Liver (tissue), 9 donors: Measurements from ENCODE around the gene EFHD1. TPM values are rescaled to one million over a fixed set of nuclear protein-coding genes. Genes with fewer than 3 reads are reported as not detected.

Experiments used
- DNase-seq: peaks from one replicate; pipeline ENCODE4 v3.0.0-alpha.2; 2017; ENCODE audit warnings: low spot score
- H3K27ac ChIP-seq, 2 donors: one replicate each; pipeline ENCODE4 v1.7.0; 2013; ENCODE audit warnings: inconsistent platforms in 2 of 2, low read length in 2 of 2, control low read depth in 1 of 2, low read depth in 1 of 2, mild to moderate bottlenecking in 1 of 2
- H3K27me3 ChIP-seq, 4 donors: one replicate each; pipeline versions ENCODE4 v1.6.1 to v1.7.0; 2013; ENCODE audit warnings: low read length in 3 of 4, inconsistent platforms in 1 of 4, mild to moderate bottlenecking in 1 of 4, moderate library complexity in 1 of 4; ENCODE audit not compliant: control insufficient read depth in 4 of 4, insufficient read depth in 4 of 4
- H3K36me3 ChIP-seq, 4 donors: one replicate each; pipeline versions ENCODE4 v1.6.1 to v1.7.0; 2013; ENCODE audit warnings: low read length in 3 of 4, mild to moderate bottlenecking in 3 of 4, low read depth in 1 of 4, moderate library complexity in 1 of 4; ENCODE audit not compliant: control insufficient read depth in 4 of 4, insufficient read depth in 3 of 4
- H3K4me1 ChIP-seq, 4 donors: one replicate each; pipeline versions ENCODE4 v1.6.1 to v1.7.0; 2013; ENCODE audit warnings: low read length in 3 of 4, mild to moderate bottlenecking in 3 of 4, moderate library complexity in 1 of 4; ENCODE audit not compliant: control insufficient read depth in 4 of 4, insufficient read depth in 4 of 4
- H3K4me3 ChIP-seq, 3 donors: one replicate each; pipeline versions ENCODE4 v1.6.1 to v1.7.0; 2013; ENCODE audit warnings: low read length in 3 of 3, control low read depth in 1 of 3, low read depth in 1 of 3, mild to moderate bottlenecking in 1 of 3
- H3K9ac ChIP-seq, 2 donors: one replicate each; pipeline ENCODE4 v1.7.0; 2013; ENCODE audit warnings: low read length in 2 of 2, mild to moderate bottlenecking in 2 of 2, moderate library complexity in 2 of 2, control low read depth in 1 of 2, low read depth in 1 of 2
- H3K9me3 ChIP-seq, 4 donors: one replicate each; pipeline versions ENCODE4 v1.6.1 to v1.7.0; 2013; ENCODE audit warnings: low read length in 3 of 4; ENCODE audit not compliant: control insufficient read depth in 4 of 4
- ATF3 ChIP-seq: IDR thresholded peaks from 2 replicates; pipeline ENCODE4 v1.6.1; 2016; ENCODE audit warnings: antibody characterized with exemption
- CTCF ChIP-seq: fragments of 150-350 bp; IDR thresholded peaks from 2 replicates; pipeline ENCODE4 v1.5.1; 2017; ENCODE audit warnings: improper control_type of control experiment, low read depth, low read length; ENCODE audit not compliant: missing input control
- EGR1 ChIP-seq, 2 donors: IDR thresholded peaks; 2 replicates each; pipeline ENCODE4 v1.6.1; 2016 to 2018; ENCODE audit warnings: antibody characterized with exemption in 2 of 2, low read depth in 2 of 2
- FOXA1 ChIP-seq: IDR thresholded peaks from 2 replicates; pipeline ENCODE4 v1.6.1; 2016; ENCODE audit warnings: antibody characterized with exemption
- FOXA2 ChIP-seq: IDR thresholded peaks from 2 replicates; pipeline ENCODE4 v1.6.1; 2016; ENCODE audit warnings: antibody characterized with exemption
- GABPA ChIP-seq, 2 donors: IDR thresholded peaks in 1 of 2; conservative IDR thresholded peaks in 1 of 2; 2 replicates each; pipeline ENCODE4 v1.6.1; 2016; ENCODE audit warnings: antibody characterized with exemption in 2 of 2, mild to moderate bottlenecking in 1 of 2, moderate library complexity in 1 of 2
- HNF4A ChIP-seq, 2 donors: conservative IDR thresholded peaks; 2 replicates each; pipeline ENCODE4 v1.6.1; 2016; ENCODE audit warnings: antibody characterized with exemption in 2 of 2, mild to moderate bottlenecking in 2 of 2
- HNF4G ChIP-seq: IDR thresholded peaks from 2 replicates; pipeline ENCODE4 v1.6.1; 2016; ENCODE audit warnings: antibody characterized with exemption
- JUND ChIP-seq, 2 donors: IDR thresholded peaks; 2 replicates each; pipeline ENCODE4 v1.6.1; 2016; ENCODE audit warnings: antibody characterized with exemption in 2 of 2
- MAX ChIP-seq: IDR thresholded peaks from 2 replicates; pipeline ENCODE4 v1.6.1; 2016; ENCODE audit warnings: antibody characterized with exemption
- NR2F2 ChIP-seq: IDR thresholded peaks from 2 replicates; pipeline ENCODE4 v1.6.1; 2016; ENCODE audit warnings: antibody characterized with exemption
- RAD21 ChIP-seq, 2 donors: IDR thresholded peaks; 2 replicates each; pipeline ENCODE4 v1.6.1; 2016; ENCODE audit warnings: antibody characterized with exemption in 2 of 2, mild to moderate bottlenecking in 2 of 2
- REST ChIP-seq: IDR thresholded peaks from 2 replicates; pipeline ENCODE4 v1.6.1; 2016; ENCODE audit warnings: antibody characterized with exemption, mild to moderate bottlenecking
- RXRA ChIP-seq, 2 donors: IDR thresholded peaks; 2 replicates each; pipeline ENCODE4 v1.6.1; 2017 to 2018; ENCODE audit warnings: antibody characterized with exemption in 2 of 2, mild to moderate bottlenecking in 1 of 2
- SP1 ChIP-seq: IDR thresholded peaks from 2 replicates; pipeline ENCODE4 v1.6.1; 2018; ENCODE audit warnings: antibody characterized with exemption, mild to moderate bottlenecking
- TAF1 ChIP-seq: conservative IDR thresholded peaks from 2 replicates; pipeline ENCODE4 v1.6.1; 2016; ENCODE audit warnings: antibody characterized with exemption, mild to moderate bottlenecking
- YY1 ChIP-seq: IDR thresholded peaks from 2 replicates; pipeline ENCODE4 v1.6.1; 2016; ENCODE audit warnings: antibody characterized with exemption, mild to moderate bottlenecking
- ZBTB33 ChIP-seq: IDR thresholded peaks from 2 replicates; pipeline ENCODE4 v1.6.1; 2016; ENCODE audit warnings: antibody characterized with exemption
- WGBS: extraction: QIAGEN DNeasy Blood & Tissue Kit; methylation state at CpG from one replicate; pipeline ENCODE4 v1.1.7; 2013; 5-methylcytosine and 5-hydroxymethylcytosine counted together
- polyA plus RNA-seq, 2 donors: library from polyadenylated mRNA; stranded (reverse) in 1 of 2; unstranded in 1 of 2; fragments of 200-250 nt in 1 of 2; fragments of >200 nt in 1 of 2; fragmentation: Nextera tagmentation in 1 of 2; extraction: Ambion mirVana in 1 of 2; gene quantifications; one replicate each; pipeline versions ENCODE4 v1.2.1 to v1.2.3, GENCODE V29; 2013 to 2015
- total RNA-seq, 2 donors: library from RNA; depleted of rRNA; stranded (reverse); fragments of >200 nt; gene quantifications; one replicate each; pipeline ENCODE4 v1.2.3, GENCODE V29; 2014
- donor health status: healthy.
- donor health status: healthy.
- donor health status: healthy.
- donor health status: healthy.
- donor health status: healthy.

Gene EFHD1
- total and polyA plus RNA-seq, 4 donors, result 3.3 to 28.5 (median 10.3) TPM

- no peak overlapping the region for H3K4me3 ChIP-seq
- no peak for DNase-seq
- H3K9ac ChIP-seq, result no peak overlapping the region
- H3K27ac ChIP-seq, result no peak overlapping the region
- TF ChIP-seq EGR1 (IDR thresholded peaks at IDR 0.05; ENCODE audit: low read depth in 2 of 2) (no peak), HNF4G (no peak), CTCF (no peak), YY1 (no peak), RAD21 (IDR thresholded peaks at IDR 0.05) (no peak), GABPA (IDR thresholded peaks at IDR 0.05 in 1 of 2, conservative IDR thresholded peaks at IDR 0.05 in 1 of 2) (no peak), SP1 (no peak), ATF3 (no peak), HNF4A (conservative IDR thresholded peaks at IDR 0.05) (no peak), TAF1 (no peak), FOXA1 (no peak), JUND (IDR thresholded peaks at IDR 0.05) (no peak), RXRA (IDR thresholded peaks at IDR 0.05) (no peak), FOXA2 (no peak), REST (no peak), MAX (no peak), ZBTB33 (no peak), NR2F2 (no peak)
- H3K9me3 ChIP-seq, result no peaks in the 10 kb centered on the region
- H3K27me3 ChIP-seq, result no peaks in the 10 kb centered on the region
- H3K4me1 ChIP-seq, result no peaks in the 10 kb centered on the region
- no peaks in the 10 kb centered on the region for H3K36me3 ChIP-seq
- 93% methylated on average over 17 of the region's 17 CpGs for WGBS
These were observed 33.2 kb upstream of the EFHD1 start for GRCh38 chr2:232600053-232600773.
